Measurements from ENCODE around the gene MAP3K19.

DNA sequence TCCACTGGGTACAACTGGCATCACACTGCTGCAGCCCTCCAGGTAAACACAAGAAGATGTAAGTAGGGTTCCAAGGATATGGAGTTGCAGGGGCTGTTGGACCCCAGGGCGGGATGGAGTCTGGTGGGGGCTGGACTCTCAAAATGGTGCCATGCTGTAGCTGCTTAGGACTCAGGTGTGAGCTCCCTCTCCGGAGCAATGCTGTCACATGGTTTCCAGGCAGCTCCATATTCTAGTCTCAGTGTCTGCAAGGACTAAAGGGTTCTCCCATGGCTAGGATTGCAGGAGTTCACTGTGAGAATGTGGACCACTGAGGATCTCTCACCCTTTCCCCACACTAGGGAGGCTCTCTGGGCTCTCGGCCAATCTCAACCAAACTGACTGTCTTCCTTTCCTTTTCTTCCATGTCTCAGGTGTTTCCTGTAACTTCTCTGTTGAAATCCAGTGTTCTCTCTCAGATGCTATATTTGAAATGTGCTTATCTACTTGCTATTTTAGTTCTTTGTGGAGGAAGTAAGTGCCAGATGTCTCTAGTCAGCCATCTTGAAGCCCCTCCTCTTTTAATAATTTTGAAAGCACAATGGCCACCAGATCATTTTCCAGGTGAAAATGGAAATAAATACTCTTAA is 71.1 kb downstream of the MAP3K19 start:
- TF ChIP-seq, protein P1, sequence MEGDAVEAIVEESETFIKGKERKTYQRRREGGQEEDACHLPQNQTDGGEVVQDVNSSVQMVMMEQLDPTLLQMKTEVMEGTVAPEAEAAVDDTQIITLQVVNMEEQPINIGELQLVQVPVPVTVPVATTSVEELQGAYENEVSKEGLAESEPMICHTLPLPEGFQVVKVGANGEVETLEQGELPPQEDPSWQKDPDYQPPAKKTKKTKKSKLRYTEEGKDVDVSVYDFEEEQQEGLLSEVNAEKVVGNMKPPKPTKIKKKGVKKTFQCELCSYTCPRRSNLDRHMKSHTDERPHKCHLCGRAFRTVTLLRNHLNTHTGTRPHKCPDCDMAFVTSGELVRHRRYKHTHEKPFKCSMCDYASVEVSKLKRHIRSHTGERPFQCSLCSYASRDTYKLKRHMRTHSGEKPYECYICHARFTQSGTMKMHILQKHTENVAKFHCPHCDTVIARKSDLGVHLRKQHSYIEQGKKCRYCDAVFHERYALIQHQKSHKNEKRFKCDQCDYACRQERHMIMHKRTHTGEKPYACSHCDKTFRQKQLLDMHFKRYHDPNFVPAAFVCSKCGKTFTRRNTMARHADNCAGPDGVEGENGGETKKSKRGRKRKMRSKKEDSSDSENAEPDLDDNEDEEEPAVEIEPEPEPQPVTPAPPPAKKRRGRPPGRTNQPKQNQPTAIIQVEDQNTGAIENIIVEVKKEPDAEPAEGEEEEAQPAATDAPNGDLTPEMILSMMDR (IDR thresholded peaks at IDR 0.05) = no peak
- TF ChIP-seq POLR2A (IDR thresholded peaks at IDR 0.05) (no peak), POLR2AphosphoS5 (IDR thresholded peaks at IDR 0.05) (no peak)
